HEK293 (cell line): ENCODE results near the gene CDC14A.

Experiments
- ATF2 ChIP-seq: fragments of 450-650 bp; formaldehyde crosslinking; IDR thresholded peaks from 2 replicates; pipeline ENCODE4 v1.5.1; 2016; ENCODE audit warnings: missing biosample characterization, missing genetic modification characterization, low read depth
- REST ChIP-seq: fragments of 450-650 bp; formaldehyde crosslinking; IDR thresholded peaks from 2 replicates; pipeline ENCODE4 v1.5.1; 2016; ENCODE audit warnings: missing biosample characterization, missing genetic modification characterization
- ZBTB26 ChIP-seq: fragments of 450-650 bp; formaldehyde crosslinking; optimal IDR thresholded peaks from 2 replicates; pipeline ENCODE3; 2016; ENCODE audit warnings: missing biosample characterization, mild to moderate bottlenecking, missing genetic modification characterization
- ZNF121 ChIP-seq: fragments of 450-650 bp; formaldehyde crosslinking; IDR thresholded peaks from 2 replicates; pipeline ENCODE4 v1.5.1; 2016; ENCODE audit warnings: missing biosample characterization, missing genetic modification characterization
- ZSCAN23 ChIP-seq: fragments of 450-650 bp; formaldehyde crosslinking; IDR thresholded peaks from 2 replicates; pipeline ENCODE4 v1.5.1; 2016; ENCODE audit warnings: missing biosample characterization, missing genetic modification characterization

GRCh38 chr1:100538913-100539835, 186.9 kb downstream of the CDC14A start:
- TF ChIP-seq ZNF121 (tag by site-specific recombination): no peak
- 0 out of 2 replicates have a peak, but pooled peaks have one; percentile 42 for TF ChIP-seq REST (tag by site-specific recombination)
- peak; percentile 79 for TF ChIP-seq ZBTB26 (tag by site-specific recombination)
- no peak for TF ChIP-seq ATF2 (tag by site-specific recombination)
- no peak for TF ChIP-seq ZSCAN23 (tag by site-specific recombination)
